HepG2 (cell line): Measurements from ENCODE around the gene MNAT1. TPM values are rescaled to one million over a fixed set of nuclear protein-coding genes. Genes with fewer than 3 reads are reported as not detected.

Experiments
- CAMTA2 ChIP-seq: sonication (generic); formaldehyde crosslinking; IDR thresholded peaks from 2 replicates; pipeline ENCODE4 v1.4.0; 2020; ENCODE audit warnings: mild to moderate bottlenecking, missing genetic modification reagents, borderline replicate concordance
- EEA1 ChIP-seq: sonication (generic); formaldehyde crosslinking; IDR thresholded peaks from 2 replicates; pipeline ENCODE4 v1.5.1; 2020; ENCODE audit warnings: mild to moderate bottlenecking, missing genetic modification reagents, borderline replicate concordance
- HHEX ChIP-seq: IDR thresholded peaks from 2 replicates; pipeline ENCODE4 v1.6.1; 2016; ENCODE audit warnings: control low read depth
- ZFP36L2 ChIP-seq: sonication (generic); formaldehyde crosslinking; IDR thresholded peaks from 2 replicates; pipeline ENCODE4 v1.4.0; 2020; ENCODE audit warnings: missing genetic modification reagents
- polyA plus RNA-seq, 8 experiments: library from polyadenylated mRNA; depleted of rRNA in 3 of 8; stranded (reverse) in 7 of 8; unstranded in 1 of 8; fragments of >200 nt; fragmentation: Illumina TruSeq in 4 of 8; extraction: Trizol in 4 of 8; gene quantifications; 2 replicates each; pipeline versions ENCODE4 v1.2.1 to v1.2.3, GENCODE V29; 2011 to 2016; ENCODE audit warnings: low read depth in 4 of 8, missing spikeins in 1 of 8, mixed read lengths in 1 of 8; ENCODE audit not compliant: insufficient read depth in 1 of 8
- total RNA-seq, 5 experiments: library from RNA; depleted of rRNA; stranded (reverse); fragments of >200 nt; fragmentation: Illumina TruSeq; extraction: Trizol; gene quantifications; 2 replicates each; pipeline ENCODE4 v1.2.3, GENCODE V29; 2016; ENCODE audit warnings: low read depth in 1 of 5
- TF ChIP-seq, protein P1 (sequence below): sonication (generic); formaldehyde crosslinking; IDR thresholded peaks from 2 replicates; pipeline ENCODE4 v1.4.0; 2020; ENCODE audit warnings: missing genetic modification reagents
- TF ChIP-seq, protein P2 (sequence below): conservative IDR thresholded peaks from 2 replicates; pipeline ENCODE4 v1.6.1; 2018; ENCODE audit warnings: missing genetic modification reagents
- TF ChIP-seq, protein P3 (sequence below): sonication (generic); formaldehyde crosslinking; IDR thresholded peaks from 2 replicates; pipeline ENCODE4 v1.4.0; 2020; ENCODE audit warnings: missing genetic modification reagents, borderline replicate concordance

Gene MNAT1
- total and polyA plus RNA-seq, 2 of the 13 experiments (the other 11 are each of a cell fraction or from before 2014, with no cell fraction given) = 49.2 to 94.8 TPM

DNA sequence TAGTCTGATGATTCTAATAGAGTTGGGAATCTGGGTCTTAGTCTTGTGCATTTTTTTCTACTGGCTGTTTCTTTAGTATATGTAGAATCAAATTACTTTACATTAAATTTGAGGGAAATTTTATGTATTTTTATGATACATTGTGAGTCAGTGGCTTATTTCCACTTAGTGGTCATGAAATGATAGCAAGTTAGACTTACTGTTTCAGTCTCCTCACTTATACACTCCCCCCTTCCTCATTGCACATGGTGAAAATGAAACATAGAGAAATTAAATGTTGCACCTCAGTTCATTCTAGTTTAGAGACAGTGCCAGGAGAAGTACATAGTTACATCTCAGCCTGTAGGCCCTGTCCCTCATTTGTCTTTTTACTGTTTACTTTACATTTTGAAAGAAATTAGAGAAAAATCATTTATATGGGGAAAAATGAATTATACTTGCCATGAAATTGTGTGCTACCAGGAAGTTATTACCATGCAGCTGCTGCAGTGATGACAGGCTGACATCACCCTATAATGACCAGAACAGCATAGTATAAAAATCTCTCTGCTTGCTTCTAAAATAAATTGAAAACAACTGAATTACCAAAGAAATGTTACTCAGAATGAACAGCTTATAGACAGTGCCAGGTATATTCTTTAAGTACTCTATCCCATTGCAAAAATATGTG lies 133.1 kb downstream of the MNAT1 start (continued):
- TF ChIP-seq, protein P1, sequence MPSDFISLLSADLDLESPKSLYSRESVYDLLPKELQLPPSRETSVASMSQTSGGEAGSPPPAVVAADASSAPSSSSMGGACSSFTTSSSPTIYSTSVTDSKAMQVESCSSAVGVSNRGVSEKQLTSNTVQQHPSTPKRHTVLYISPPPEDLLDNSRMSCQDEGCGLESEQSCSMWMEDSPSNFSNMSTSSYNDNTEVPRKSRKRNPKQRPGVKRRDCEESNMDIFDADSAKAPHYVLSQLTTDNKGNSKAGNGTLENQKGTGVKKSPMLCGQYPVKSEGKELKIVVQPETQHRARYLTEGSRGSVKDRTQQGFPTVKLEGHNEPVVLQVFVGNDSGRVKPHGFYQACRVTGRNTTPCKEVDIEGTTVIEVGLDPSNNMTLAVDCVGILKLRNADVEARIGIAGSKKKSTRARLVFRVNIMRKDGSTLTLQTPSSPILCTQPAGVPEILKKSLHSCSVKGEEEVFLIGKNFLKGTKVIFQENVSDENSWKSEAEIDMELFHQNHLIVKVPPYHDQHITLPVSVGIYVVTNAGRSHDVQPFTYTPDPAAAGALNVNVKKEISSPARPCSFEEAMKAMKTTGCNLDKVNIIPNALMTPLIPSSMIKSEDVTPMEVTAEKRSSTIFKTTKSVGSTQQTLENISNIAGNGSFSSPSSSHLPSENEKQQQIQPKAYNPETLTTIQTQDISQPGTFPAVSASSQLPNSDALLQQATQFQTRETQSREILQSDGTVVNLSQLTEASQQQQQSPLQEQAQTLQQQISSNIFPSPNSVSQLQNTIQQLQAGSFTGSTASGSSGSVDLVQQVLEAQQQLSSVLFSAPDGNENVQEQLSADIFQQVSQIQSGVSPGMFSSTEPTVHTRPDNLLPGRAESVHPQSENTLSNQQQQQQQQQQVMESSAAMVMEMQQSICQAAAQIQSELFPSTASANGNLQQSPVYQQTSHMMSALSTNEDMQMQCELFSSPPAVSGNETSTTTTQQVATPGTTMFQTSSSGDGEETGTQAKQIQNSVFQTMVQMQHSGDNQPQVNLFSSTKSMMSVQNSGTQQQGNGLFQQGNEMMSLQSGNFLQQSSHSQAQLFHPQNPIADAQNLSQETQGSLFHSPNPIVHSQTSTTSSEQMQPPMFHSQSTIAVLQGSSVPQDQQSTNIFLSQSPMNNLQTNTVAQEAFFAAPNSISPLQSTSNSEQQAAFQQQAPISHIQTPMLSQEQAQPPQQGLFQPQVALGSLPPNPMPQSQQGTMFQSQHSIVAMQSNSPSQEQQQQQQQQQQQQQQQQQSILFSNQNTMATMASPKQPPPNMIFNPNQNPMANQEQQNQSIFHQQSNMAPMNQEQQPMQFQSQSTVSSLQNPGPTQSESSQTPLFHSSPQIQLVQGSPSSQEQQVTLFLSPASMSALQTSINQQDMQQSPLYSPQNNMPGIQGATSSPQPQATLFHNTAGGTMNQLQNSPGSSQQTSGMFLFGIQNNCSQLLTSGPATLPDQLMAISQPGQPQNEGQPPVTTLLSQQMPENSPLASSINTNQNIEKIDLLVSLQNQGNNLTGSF = no peak
- TF ChIP-seq ZFP36L2 (CRISPR knock-in tag) = no peak
- TF ChIP-seq HHEX (CRISPR knock-in tag) = no peak
- TF ChIP-seq, protein P2, sequence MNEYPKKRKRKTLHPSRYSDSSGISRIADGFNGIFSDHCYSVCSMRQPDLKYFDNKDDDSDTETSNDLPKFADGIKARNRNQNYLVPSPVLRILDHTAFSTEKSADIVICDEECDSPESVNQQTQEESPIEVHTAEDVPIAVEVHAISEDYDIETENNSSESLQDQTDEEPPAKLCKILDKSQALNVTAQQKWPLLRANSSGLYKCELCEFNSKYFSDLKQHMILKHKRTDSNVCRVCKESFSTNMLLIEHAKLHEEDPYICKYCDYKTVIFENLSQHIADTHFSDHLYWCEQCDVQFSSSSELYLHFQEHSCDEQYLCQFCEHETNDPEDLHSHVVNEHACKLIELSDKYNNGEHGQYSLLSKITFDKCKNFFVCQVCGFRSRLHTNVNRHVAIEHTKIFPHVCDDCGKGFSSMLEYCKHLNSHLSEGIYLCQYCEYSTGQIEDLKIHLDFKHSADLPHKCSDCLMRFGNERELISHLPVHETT (CRISPR knock-in tag) = no peak
- TF ChIP-seq, protein P3, sequence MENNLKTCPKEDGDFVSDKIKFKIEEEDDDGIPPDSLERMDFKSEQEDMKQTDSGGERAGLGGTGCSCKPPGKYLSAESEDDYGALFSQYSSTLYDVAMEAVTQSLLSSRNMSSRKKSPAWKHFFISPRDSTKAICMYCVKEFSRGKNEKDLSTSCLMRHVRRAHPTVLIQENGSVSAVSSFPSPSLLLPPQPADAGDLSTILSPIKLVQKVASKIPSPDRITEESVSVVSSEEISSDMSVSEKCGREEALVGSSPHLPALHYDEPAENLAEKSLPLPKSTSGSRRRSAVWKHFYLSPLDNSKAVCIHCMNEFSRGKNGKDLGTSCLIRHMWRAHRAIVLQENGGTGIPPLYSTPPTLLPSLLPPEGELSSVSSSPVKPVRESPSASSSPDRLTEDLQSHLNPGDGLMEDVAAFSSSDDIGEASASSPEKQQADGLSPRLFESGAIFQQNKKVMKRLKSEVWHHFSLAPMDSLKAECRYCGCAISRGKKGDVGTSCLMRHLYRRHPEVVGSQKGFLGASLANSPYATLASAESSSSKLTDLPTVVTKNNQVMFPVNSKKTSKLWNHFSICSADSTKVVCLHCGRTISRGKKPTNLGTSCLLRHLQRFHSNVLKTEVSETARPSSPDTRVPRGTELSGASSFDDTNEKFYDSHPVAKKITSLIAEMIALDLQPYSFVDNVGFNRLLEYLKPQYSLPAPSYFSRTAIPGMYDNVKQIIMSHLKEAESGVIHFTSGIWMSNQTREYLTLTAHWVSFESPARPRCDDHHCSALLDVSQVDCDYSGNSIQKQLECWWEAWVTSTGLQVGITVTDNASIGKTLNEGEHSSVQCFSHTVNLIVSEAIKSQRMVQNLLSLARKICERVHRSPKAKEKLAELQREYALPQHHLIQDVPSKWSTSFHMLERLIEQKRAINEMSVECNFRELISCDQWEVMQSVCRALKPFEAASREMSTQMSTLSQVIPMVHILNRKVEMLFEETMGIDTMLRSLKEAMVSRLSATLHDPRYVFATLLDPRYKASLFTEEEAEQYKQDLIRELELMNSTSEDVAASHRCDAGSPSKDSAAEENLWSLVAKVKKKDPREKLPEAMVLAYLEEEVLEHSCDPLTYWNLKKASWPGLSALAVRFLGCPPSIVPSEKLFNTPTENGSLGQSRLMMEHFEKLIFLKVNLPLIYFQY (CRISPR knock-in tag) = no peak
- no peak for TF ChIP-seq CAMTA2 (CRISPR knock-in tag)
- no peak for TF ChIP-seq EEA1
